CD8-positive, alpha-beta memory T cell (primary cell): Measurements from ENCODE around the gene FRG2. TPM values are rescaled to one million over a fixed set of nuclear protein-coding genes. Genes with fewer than 3 reads are reported as not detected.
A peak's percentile ranks its signal among the peaks of the same experiment; 100 is the strongest.
"Not testable (repeated sequence)": the region's sequence is repeated elsewhere in the genome, so short reads cannot be mapped to it uniquely, and the experiment has no call there.

Source experiments
- CTCF ChIA-PET: fragments of 350-600 bp; sonication (Branson Sonifier 250); formaldehyde crosslinking; loops from one replicate; lab custom pipeline; 2021; ENCODE audit warnings: antibody characterized with exemption; lab: Charles Lee
- POLR2A ChIA-PET: fragments of 350-600 bp; sonication (Branson Sonifier 250); formaldehyde crosslinking; loops from one replicate; lab custom pipeline; 2021; ENCODE audit warnings: antibody characterized with exemption; lab: Charles Lee
- DNase-seq, 5 donors: peaks; one replicate each; pipeline versions ENCODE4 v3.0.0 to v3.0.0-alpha.2; 2020 to 2022; ENCODE audit warnings: mixed read lengths in 1 of 5
- H3K27ac ChIP-seq: one replicate; pipeline ENCODE4 v1.7.0; 2013; ENCODE audit warnings: low read depth, mild to moderate bottlenecking, low read length, moderate library complexity
- H3K27me3 ChIP-seq: 2 replicates; pipeline ENCODE4 v1.7.0; 2013; ENCODE audit warnings: low read length, mild to moderate bottlenecking; ENCODE audit not compliant: insufficient read depth, poor library complexity, severe bottlenecking
- H3K36me3 ChIP-seq: 2 replicates; pipeline ENCODE4 v1.7.0; 2013; ENCODE audit warnings: mild to moderate bottlenecking, low read length, moderate library complexity; ENCODE audit not compliant: insufficient read depth
- H3K4me1 ChIP-seq: 2 replicates; pipeline ENCODE4 v1.7.0; 2013; ENCODE audit warnings: mild to moderate bottlenecking, low read length, moderate library complexity; ENCODE audit not compliant: insufficient read depth
- H3K4me3 ChIP-seq: 2 replicates; pipeline ENCODE4 v1.7.0; 2013; ENCODE audit warnings: mild to moderate bottlenecking, low read length
- H3K9me3 ChIP-seq: 2 replicates; pipeline ENCODE4 v1.7.0; 2013; ENCODE audit warnings: mild to moderate bottlenecking, low read length
- H3K27ac Mint-ChIP-seq, 8 donors: one replicate each; pipeline ENCODE4 v1.8.0; 2020 to 2021; ENCODE audit warnings: mixed read lengths in 8 of 8, mild to moderate bottlenecking in 6 of 8, inconsistent platforms in 3 of 8, moderate library complexity in 3 of 8
- H3K27me3 Mint-ChIP-seq, 2 donors: one replicate each; pipeline ENCODE4 v1.8.0; 2020 to 2021; ENCODE audit warnings: mixed read lengths in 2 of 2, mild to moderate bottlenecking in 1 of 2, moderate library complexity in 1 of 2
- H3K36me3 Mint-ChIP-seq, 3 donors: one replicate each; pipeline ENCODE4 v1.8.0; 2020 to 2021; ENCODE audit warnings: mixed read lengths in 3 of 3, inconsistent platforms in 1 of 3, mild to moderate bottlenecking in 1 of 3
- H3K4me1 Mint-ChIP-seq, 3 donors: one replicate each; pipeline ENCODE4 v1.8.0; 2020 to 2021; ENCODE audit warnings: mixed read lengths in 3 of 3, inconsistent platforms in 1 of 3, mild to moderate bottlenecking in 1 of 3
- H3K4me3 Mint-ChIP-seq, 7 donors: one replicate each; pipeline ENCODE4 v1.8.0; 2020 to 2021; ENCODE audit warnings: mixed read lengths in 7 of 7, mild to moderate bottlenecking in 6 of 7, moderate library complexity in 4 of 7, inconsistent platforms in 2 of 7
- H3K9me3 Mint-ChIP-seq, 5 donors: one replicate each; pipeline ENCODE4 v1.8.0; 2020 to 2022; ENCODE audit warnings: mixed read lengths in 5 of 5, mild to moderate bottlenecking in 3 of 5, moderate library complexity in 2 of 5, inconsistent platforms in 1 of 5
- polyA plus RNA-seq: library from polyadenylated mRNA; unstranded; fragments of 300-500 nt; fragmentation: Illumina TruSeq; gene quantifications from one replicate; pipeline ENCODE4 v1.2.3, GENCODE V29; 2021
- total RNA-seq, 2 experiments: library from RNA; stranded (reverse); gene quantifications; one replicate each; pipeline ENCODE4 v1.2.3, GENCODE V29; 2021

Gene FRG2
- total and polyA plus RNA-seq, 3 experiments from 2014 or later = 0.40 to 0.59 TPM; not detected in 1

DNA sequence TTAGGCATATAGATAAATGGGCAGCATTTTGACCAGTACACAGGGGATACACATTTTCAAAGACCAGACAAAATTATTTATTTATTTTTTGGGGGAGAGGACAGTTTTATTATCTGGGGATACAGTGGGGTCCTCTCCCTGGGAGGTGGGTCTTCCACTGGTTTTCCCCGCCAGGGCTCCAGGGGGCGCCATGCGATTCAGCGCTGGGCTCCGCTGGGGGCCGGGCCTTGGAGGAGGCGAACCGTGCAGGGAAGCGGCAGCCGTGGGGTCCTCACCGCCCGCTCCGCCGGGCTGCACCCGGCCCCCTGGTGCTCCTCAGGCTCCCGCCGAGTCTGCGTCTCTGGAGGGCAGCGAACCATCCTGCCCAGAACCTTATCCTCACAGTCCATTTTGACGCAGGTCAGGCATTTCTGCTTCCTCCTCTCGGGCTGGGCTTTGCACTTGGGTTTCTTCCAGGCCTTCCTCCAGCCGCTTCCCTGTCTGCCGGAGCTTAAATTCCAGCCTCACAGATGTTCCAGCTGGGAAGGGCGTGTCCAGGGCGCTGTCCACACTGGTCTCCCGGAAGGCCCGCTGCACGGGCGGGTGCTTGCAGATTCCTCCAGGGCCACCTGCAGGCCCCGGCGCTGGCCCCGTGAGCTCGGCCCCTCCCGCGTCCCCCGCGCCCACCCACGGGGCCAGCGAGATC lies 10.8 kb upstream of the FRG2 start:
- H3K4me3 ChIP-seq, H3K36me3 ChIP-seq, H3K4me1 Mint-ChIP-seq, H3K27ac Mint-ChIP-seq, H3K9me3 Mint-ChIP-seq, CTCF ChIA-PET, H3K27me3 ChIP-seq, DNase-seq, H3K27ac ChIP-seq, H3K9me3 ChIP-seq, H3K36me3 Mint-ChIP-seq, POLR2A ChIA-PET, H3K4me1 ChIP-seq: not testable (repeated sequence)
- peak overlapping the region in 2 of 7 donors; percentile 33 to 41 for H3K4me3 Mint-ChIP-seq
- H3K27me3 Mint-ChIP-seq = peaks cover 11 to 13% of the 10 kb centered on the region in 2 donors

DNA sequence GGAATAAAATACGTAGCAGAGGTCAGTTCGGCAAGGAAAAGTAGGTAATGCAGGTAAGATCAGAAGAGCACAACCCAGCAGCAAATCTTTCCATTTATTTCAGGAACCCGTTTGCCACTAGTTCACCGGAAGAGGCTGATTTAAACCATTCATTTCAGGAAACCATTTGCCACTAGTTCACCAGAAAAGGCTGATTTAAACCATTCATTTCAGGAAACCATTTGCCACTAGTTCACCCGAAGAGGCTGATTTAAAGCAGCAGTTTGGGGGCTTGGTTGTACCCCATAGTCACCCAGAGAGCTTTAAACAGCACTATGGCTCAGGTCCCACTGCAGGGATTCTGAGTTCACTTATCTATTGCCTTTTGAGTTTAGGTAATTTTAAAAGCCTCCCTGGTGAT lies 4.2 kb upstream of the FRG2 start:
- H3K9me3 Mint-ChIP-seq, DNase-seq, CTCF ChIA-PET: not testable (repeated sequence)

DNA sequence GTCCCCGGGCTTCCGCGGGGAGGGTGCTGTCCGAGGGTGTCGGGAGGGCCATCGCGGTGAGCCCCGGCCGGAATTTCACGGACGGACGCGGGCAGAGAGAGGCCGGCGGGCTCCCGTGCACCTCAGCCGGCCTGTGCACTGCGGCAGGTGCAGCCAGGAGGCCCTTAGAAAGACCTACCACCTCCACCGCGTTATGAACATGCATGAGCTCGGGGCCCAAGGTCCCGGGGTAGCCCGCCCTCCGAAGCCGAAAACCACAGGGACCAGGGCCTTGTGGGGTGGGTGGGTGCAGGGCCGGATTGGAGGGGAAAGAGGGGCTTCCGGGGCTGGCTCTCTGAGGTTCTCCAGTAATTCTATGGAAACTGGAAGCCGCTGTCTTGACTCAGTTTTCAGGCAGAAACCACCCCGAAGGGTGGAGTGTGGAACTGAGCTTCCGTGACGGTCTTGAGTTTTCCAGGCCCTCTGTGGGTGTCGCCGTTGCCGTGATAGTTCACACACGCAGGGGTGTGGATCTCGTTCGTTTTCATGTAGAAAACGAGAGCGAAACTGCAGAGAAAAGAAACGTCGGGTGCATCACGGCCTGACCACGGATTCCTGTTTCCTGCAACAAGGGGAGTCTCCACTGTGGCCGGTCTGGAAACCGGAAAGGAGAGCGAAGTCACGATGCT lies 4.3 kb downstream of the FRG2 start:
- DNase-seq, H3K9me3 Mint-ChIP-seq, H3K36me3 ChIP-seq, POLR2A ChIA-PET, H3K9me3 ChIP-seq, CTCF ChIA-PET, H3K4me1 ChIP-seq, H3K27ac ChIP-seq, H3K4me3 ChIP-seq, H3K36me3 Mint-ChIP-seq: not testable (repeated sequence)
- Mint-ChIP-seq H3K4me3 (peak overlapping the region; percentile 56 to 86 (median 80)), H3K27ac (peak overlapping the region in 1 of 8 donors; percentile 47), H3K27me3 (peaks cover 33 to 40% of the 10 kb centered on the region in 2 donors), H3K4me1 (peaks cover 18 to 36% (median 22%) of the 10 kb centered on the region in 3 donors)
- H3K27me3 ChIP-seq = peaks cover 15% of the 10 kb centered on the region

More for the DNA sequence above, 4.2 kb upstream of the FRG2 start:
- H3K4me1 Mint-ChIP-seq, H3K4me1 ChIP-seq, H3K4me3 Mint-ChIP-seq, H3K36me3 ChIP-seq, H3K27me3 Mint-ChIP-seq, H3K27ac ChIP-seq, H3K9me3 ChIP-seq, POLR2A ChIA-PET, H3K27me3 ChIP-seq, H3K36me3 Mint-ChIP-seq, H3K27ac Mint-ChIP-seq, H3K4me3 ChIP-seq: not testable (repeated sequence)

DNA sequence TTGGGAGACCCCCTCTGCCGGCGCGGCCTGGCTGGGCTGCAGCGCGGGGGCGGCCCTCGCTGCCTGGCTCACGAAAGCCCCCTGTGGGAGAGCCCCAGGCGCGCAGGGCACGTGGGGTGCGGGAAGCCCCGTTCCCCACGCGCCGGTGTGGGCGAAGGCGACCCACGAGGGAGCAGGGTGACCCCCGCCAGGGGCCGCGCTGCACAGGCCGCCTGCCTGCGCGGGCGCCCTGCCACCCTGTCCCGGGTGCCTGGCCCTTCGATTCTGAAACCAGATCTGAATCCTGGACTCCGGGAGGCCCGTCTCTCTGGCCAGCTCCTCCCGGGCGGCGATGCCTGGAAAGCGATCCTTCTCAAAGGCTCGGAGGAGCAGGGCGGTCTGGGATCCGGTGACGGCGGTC lies 5.1 kb downstream of the FRG2 start:
- H3K4me1 Mint-ChIP-seq = peaks cover 18 to 39% (median 22%) of the 10 kb centered on the region in 3 donors
- DNase-seq, H3K4me3 Mint-ChIP-seq, H3K27ac ChIP-seq, H3K4me1 ChIP-seq, H3K36me3 Mint-ChIP-seq, H3K4me3 ChIP-seq, H3K36me3 ChIP-seq, H3K27ac Mint-ChIP-seq, CTCF ChIA-PET, POLR2A ChIA-PET, H3K9me3 ChIP-seq, H3K9me3 Mint-ChIP-seq: not testable (repeated sequence)
- H3K27me3 Mint-ChIP-seq = peaks cover 35 to 44% of the 10 kb centered on the region in 2 donors
- H3K27me3 ChIP-seq = peaks cover 16% of the 10 kb centered on the region

DNA sequence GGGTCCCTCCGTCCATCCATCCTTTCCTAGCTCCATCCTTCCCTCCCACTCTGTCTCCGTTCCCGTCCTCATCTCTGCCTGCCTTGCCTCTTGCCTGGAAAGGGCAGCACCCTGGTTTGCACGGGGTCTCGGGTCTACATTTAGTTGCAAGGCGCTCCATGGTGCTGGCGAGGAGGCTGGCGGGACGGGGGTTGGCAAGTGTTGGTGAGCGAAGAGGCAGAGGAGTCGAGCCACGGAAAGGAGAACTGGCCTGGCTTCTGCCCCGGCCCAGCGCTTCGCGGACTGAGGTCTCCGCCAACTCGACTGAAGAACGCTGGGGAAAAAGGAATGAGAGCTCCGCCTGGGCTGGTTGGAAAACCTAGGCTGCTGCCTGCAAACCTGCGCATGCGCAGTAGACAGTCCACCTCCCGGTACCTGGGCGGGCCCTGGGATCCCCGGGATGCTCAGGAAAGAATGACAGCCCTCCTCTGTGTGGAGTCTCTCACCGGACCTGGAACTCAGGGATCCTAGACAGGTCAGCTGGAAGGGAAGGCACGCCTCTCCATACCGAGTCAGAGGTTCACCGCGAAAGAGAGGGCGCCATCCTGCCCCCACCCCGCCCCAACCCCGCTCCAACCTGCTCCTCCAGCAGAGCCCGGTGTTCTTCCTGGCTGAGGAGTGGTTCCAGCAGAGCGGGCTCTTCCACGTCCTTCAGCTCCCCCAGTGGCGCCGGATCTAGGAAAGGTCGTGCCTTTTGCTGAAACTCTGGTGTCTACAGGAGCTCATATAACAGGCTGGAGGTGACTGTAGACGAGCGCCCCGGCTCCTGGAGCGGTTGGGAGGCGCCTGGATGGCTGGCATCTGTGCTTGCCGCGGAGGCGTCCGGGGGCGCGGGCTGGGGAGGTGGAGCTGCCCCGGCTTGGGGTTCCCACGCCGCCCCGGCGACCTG lies 6.0 kb downstream of the FRG2 start:
- DNase-seq = peak in 2 of 5 donors; percentile 9 to 52

DNA sequence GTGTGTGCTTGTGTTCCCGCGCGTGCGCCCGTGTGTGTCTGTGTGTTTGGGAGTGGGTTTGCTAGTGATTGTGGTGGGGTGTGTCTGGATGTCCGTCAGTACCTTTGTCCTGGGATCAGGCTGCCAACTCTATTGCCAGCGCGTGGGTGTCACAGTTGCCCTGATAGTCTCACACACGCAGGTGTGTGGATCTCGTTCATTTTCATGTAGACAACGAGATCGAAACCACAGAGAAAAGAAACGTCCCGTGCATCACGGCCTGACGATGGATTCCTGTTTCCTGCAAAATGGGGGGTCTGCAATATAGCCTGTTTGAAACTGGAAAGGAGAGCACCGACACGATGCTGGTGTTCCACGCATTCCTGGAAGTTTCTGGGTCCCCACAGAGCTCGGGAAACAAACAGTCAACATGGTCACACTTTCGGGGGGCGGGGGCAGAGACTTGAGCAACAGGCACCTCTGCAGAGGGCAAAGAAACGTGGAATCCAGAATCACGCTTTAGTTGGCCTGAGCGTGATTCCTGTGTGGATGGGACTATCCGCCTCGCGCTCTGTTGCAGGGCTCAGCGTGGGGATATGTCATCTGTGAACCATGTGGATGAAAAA lies 7.1 kb downstream of the FRG2 start:
- Mint-ChIP-seq H3K27ac (peak overlapping the region in 1 of 8 donors; percentile 0), H3K4me3 (peak overlapping the region; percentile 7 to 79 (median 72)), H3K27me3 (peaks cover 48 to 59% of the 10 kb centered on the region in 2 donors), H3K4me1 (peaks cover 32 to 55% (median 32%) of the 10 kb centered on the region in 3 donors)
- H3K4me1 ChIP-seq, H3K9me3 ChIP-seq, H3K9me3 Mint-ChIP-seq, H3K36me3 Mint-ChIP-seq, DNase-seq, H3K4me3 ChIP-seq, POLR2A ChIA-PET, H3K36me3 ChIP-seq, H3K27ac ChIP-seq, CTCF ChIA-PET: not testable (repeated sequence)
- H3K27me3 ChIP-seq = peaks cover 25% of the 10 kb centered on the region

More for the DNA sequence above, 6.0 kb downstream of the FRG2 start:
- Histone ChIP-seq H3K27me3 (peaks cover 19% of the 10 kb centered on the region), H3K36me3 (no peaks in the 10 kb centered on the region), H3K9me3 (no peaks in the 10 kb centered on the region), H3K4me3 (no peak overlapping the region), H3K4me1 (peaks cover 8% of the 10 kb centered on the region), H3K27ac (no peak overlapping the region)
- ChIA-PET POLR2A (no interaction called here), CTCF (no interaction called here)
- H3K4me3 Mint-ChIP-seq = peak overlapping the region; percentile 7 to 87 (median 72)
- H3K27ac Mint-ChIP-seq = peak overlapping the region in 1 of 8 donors; percentile 40
- H3K27me3 Mint-ChIP-seq = peaks cover 42 to 53% of the 10 kb centered on the region in 2 donors
- H3K36me3 Mint-ChIP-seq = no peaks in the 10 kb centered on the region
- peaks cover 0 to 3% (median 0%) of the 10 kb centered on the region in 5 donors for H3K9me3 Mint-ChIP-seq
- H3K4me1 Mint-ChIP-seq = peaks cover 27 to 49% (median 28%) of the 10 kb centered on the region in 3 donors

DNA sequence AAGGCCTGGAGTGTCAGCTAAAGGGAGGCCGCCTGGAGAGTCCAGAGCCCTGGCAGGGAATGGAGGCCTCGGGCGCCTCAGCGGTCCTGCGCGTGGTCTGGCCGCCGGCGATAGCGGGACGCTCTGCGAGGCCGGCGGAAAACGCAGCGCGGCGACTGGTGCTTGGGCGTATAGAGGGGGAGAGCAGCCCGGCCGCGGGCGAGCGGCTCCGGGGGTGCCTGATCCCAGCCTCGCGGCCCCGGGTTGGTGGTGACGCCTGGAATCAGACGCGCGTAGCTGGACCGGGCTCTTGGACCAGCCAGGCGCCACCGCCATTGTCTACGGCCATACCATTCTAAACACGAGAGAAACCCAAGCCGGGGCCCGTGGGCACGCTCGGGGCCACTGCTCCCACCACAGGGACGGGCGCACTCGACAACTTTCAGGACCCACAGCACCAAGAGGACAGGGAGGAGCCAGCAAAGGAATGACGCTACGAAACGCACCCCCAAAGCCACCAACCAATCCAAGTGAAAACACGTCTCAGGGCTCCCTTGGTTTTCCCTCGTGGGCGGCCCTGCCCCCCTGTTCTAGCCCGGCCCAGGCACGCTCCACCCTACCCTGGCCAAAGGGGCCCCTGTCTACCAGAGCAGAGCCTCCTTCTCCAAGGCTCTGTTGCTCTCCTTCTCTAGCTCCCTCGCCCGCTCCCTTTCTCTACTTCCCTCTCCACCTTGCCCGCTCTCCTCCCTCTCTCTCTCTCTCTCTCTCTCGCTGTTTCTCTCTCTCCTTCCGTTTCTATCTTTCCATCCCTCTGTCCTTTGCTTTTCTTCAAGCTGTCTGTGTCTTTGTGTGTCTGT lies 7.8 kb downstream of the FRG2 start:
- POLR2A ChIA-PET = no interaction called here
- Histone ChIP-seq H3K4me1 (peaks cover 8% of the 10 kb centered on the region), H3K9me3 (no peaks in the 10 kb centered on the region), H3K36me3 (no peaks in the 10 kb centered on the region), H3K27me3 (peaks cover 25% of the 10 kb centered on the region), H3K27ac (no peak overlapping the region), H3K4me3 (no peak overlapping the region)
- Mint-ChIP-seq H3K27me3 (peaks cover 51 to 64% of the 10 kb centered on the region in 2 donors), H3K27ac (peak overlapping the region in 1 of 8 donors; percentile 0), H3K9me3 (peaks cover 0 to 7% (median 0%) of the 10 kb centered on the region in 5 donors), H3K4me3 (peak overlapping the region in 6 of 7 donors; percentile 4 to 79 (median 74)), H3K36me3 (peaks cover 0 to under 1% (median 0%) of the 10 kb centered on the region in 3 donors), H3K4me1 (peaks cover 34 to 58% (median 37%) of the 10 kb centered on the region in 3 donors)
- CTCF ChIA-PET = no interaction called here
- no peak for DNase-seq
